ENCODE data around the gene NUDT14. TPM values are rescaled to one million over a fixed set of nuclear protein-coding genes. Genes with fewer than 3 reads are reported as not detected.

Gene NUDT14
- total and polyA plus RNA-seq, 2 of the 4 experiments (the other 2 are of a cell fraction) = 5.6 to 9.3 TPM

GRCh38 chr14:105198588-105198987 lies 17.5 kb upstream of the NUDT14 start:
- H3K4me1 ChIP-seq (ENCODE audit: control insufficient read depth, insufficient read depth, low read length) = peaks cover 3% of the 10 kb centered on the region; the same call in 1 of the 2 replicates
- dilution Hi-C loops (cut with HindIII; ENCODE audit: low sequenced_read_pairs, unreplicated experiment) = no loop called here
- TF ChIP-seq CHD1 (IDR thresholded peaks at IDR 0.05; ENCODE audit: low read depth, low read length) (no peak), CTCF (conservative IDR thresholded peaks at IDR 0.05; ENCODE audit: low read depth, low read length) (no peak), MXI1 (IDR thresholded peaks at IDR 0.05; ENCODE audit: borderline replicate concordance, low read depth, low read length) (no peak), CEBPB (IDR thresholded peaks at IDR 0.05; ENCODE audit: low read depth, low read length) (no peak), NFE2L2 (IDR thresholded peaks at IDR 0.05; ENCODE audit: low read depth, low read length) (no peak), RCOR1 (IDR thresholded peaks at IDR 0.05; ENCODE audit: insufficient replicate concordance, low read length) (no peak), RFX5 (IDR thresholded peaks at IDR 0.05; ENCODE audit: low read depth, low read length) (no peak), RAD21 (IDR thresholded peaks at IDR 0.05; ENCODE audit: low read length) (no peak), MAFK (IDR thresholded peaks at IDR 0.05; ENCODE audit: low read depth, low read length) (no peak), USF2 (IDR thresholded peaks at IDR 0.05; ENCODE audit: low read depth, low read length) (no peak)
- TF ChIP-seq, protein P1, sequence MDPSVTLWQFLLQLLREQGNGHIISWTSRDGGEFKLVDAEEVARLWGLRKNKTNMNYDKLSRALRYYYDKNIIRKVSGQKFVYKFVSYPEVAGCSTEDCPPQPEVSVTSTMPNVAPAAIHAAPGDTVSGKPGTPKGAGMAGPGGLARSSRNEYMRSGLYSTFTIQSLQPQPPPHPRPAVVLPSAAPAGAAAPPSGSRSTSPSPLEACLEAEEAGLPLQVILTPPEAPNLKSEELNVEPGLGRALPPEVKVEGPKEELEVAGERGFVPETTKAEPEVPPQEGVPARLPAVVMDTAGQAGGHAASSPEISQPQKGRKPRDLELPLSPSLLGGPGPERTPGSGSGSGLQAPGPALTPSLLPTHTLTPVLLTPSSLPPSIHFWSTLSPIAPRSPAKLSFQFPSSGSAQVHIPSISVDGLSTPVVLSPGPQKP (IDR thresholded peaks at IDR 0.05; ENCODE audit: borderline replicate concordance, low read depth, low read length) = no peak
- BruUV-seq (replicated peaks) = no TSS peak
- H4K8ac ChIP-seq (ENCODE audit: low read depth in 2 of 2, low read length in 2 of 2) = no peak overlapping the region
- no peak overlapping the region for H3K23ac ChIP-seq (ENCODE audit: low read depth, low read length)
- H3K4me3 ChIP-seq (ENCODE audit: insufficient read depth, low read depth, low read length) = no peak overlapping the region
- no peak overlapping the region for H2BK15ac ChIP-seq (ENCODE audit: low read depth, low read length)
- peak overlapping the region; percentile 70 for H2AFZ ChIP-seq (replicated peaks; ENCODE audit: low read length, poor library complexity)
- H3K27ac ChIP-seq (ENCODE audit: insufficient read depth, low read length) = no peak overlapping the region
- no peak overlapping the region for H3K14ac ChIP-seq (replicated peaks; ENCODE audit: low read depth, low read length)
- no peak overlapping the region for H3K56ac ChIP-seq (ENCODE audit: extremely low read depth, insufficient read depth, low read length)
- POLR2A ChIA-PET (ENCODE audit: unreplicated experiment) = no interaction called here
- in situ Hi-C loops (cut with MboI; ENCODE audit: low sequenced_read_pairs) = no loop called here
- no peak overlapping the region for H3K9ac ChIP-seq (ENCODE audit: low read depth, low read length)
- peaks cover 44% of the 10 kb centered on the region for H3K27me3 ChIP-seq (ENCODE audit: control insufficient read depth, insufficient read depth, low read length)
- H4K5ac ChIP-seq (ENCODE audit: low read depth, low read length) = no peak overlapping the region
- H3K4ac ChIP-seq (ENCODE audit: low read depth, low read length) = no peak overlapping the region
- H2BK120ac ChIP-seq (ENCODE audit: low read depth, low read length) = no peak overlapping the region
- H3K9me1 ChIP-seq (ENCODE audit: insufficient read depth, low read length) = no peaks in the 10 kb centered on the region
- H3K36me3 ChIP-seq (ENCODE audit: control insufficient read depth, insufficient read depth, low read length) = no peaks in the 10 kb centered on the region
- H2BK5ac ChIP-seq (ENCODE audit: low read depth, low read length, poor library complexity, severe bottlenecking) = no peak overlapping the region
- no peaks in the 10 kb centered on the region; the same call in 1 of the 2 replicates for H4K20me1 ChIP-seq (ENCODE audit: insufficient read depth, low read length)
- intact Hi-C loops (cut with micrococcal nuclease) = no loop called here
- H2AK5ac ChIP-seq (ENCODE audit: low read depth, low read length) = no peak overlapping the region
- 70% methylated on average over 2 of the region's 4 CpGs; no CpG with 5 or more reads in 1 of the 2 experiments for WGBS, 2 experiments (ENCODE audit: extremely low coverage in 2 of 2, insufficient read length in 1 of 2)
- CTCF ChIA-PET = no interaction called here
- no peaks in the 10 kb centered on the region for H3K79me1 ChIP-seq (ENCODE audit: low read depth in 1 of 2, low read length in 2 of 2)
- no peak overlapping the region for H2AK9ac ChIP-seq (replicated peaks; ENCODE audit: low read depth, low read length, poor library complexity)
- H3K4me2 ChIP-seq (ENCODE audit: low read depth, low read length) = no peak overlapping the region
- H3K9me3 ChIP-seq (ENCODE audit: control insufficient read depth, insufficient read depth, low read length) = no peaks in the 10 kb centered on the region
- no peak overlapping the region for H3K18ac ChIP-seq (ENCODE audit: low read depth, low read length)
- DNase-seq (no peak), ATAC-seq (ENCODE audit: low read depth) (no peak)
- H4K91ac ChIP-seq (ENCODE audit: insufficient read depth, low read depth, low read length) = no peak overlapping the region
- H2BK20ac ChIP-seq (ENCODE audit: low read depth, low read length) = no peak overlapping the region
